GM18505 (cell line): Measurements from ENCODE around the gene SRSF3.
"Not testable (repeated sequence)": the region's sequence is repeated elsewhere in the genome, so short reads cannot be mapped to it uniquely, and the experiment has no call there.

Experiments
- ATAC-seq: cut with Tn5 transposase; IDR thresholded peaks from one replicate; pipeline ENCODE4 v1.9.1; 2021; ENCODE audit not compliant: unreplicated experiment
- POLR2A ChIP-seq: IDR thresholded peaks from 4 replicates; pipeline ENCODE4 v1.6.1; 2011; ENCODE audit warnings: borderline replicate concordance; ENCODE audit not compliant: insufficient read depth, insufficient read length; ENCODE audit errors: extremely low read depth

Gene SRSF3

DNA sequence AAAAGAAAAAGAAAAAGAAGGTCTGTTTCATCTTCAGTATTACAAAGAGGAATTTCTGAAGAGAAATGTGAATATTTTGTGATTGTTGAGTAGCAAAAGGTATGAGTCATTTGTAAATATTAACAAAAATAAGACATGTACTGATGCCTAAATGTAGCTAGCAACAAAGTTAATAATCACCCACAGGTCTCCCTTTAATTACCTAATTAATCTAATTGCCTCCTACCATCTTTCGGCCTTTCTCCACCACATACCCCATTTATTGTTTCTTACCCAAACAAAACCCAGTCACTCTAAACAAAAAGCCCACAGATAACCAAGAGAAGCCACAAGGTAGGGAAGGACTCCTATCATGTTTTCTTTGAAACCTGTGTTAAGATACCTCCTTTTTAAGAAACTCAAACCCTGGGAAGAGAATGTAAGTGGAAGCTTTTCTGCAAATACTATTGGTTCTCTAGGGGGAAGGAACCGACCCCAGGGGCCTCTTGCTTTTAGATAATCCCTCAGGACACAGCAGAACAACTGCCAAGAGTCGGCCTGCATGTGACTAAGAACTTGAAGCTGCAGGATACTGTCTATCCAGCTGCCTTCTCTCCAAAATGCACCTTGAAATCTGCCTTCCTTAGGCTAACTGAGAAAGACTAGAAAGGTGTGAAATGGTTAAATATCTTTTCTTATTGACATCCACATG, 30.8 kb upstream of the SRSF3 start:
- no peak for TF ChIP-seq POLR2A
- no peak for ATAC-seq

DNA sequence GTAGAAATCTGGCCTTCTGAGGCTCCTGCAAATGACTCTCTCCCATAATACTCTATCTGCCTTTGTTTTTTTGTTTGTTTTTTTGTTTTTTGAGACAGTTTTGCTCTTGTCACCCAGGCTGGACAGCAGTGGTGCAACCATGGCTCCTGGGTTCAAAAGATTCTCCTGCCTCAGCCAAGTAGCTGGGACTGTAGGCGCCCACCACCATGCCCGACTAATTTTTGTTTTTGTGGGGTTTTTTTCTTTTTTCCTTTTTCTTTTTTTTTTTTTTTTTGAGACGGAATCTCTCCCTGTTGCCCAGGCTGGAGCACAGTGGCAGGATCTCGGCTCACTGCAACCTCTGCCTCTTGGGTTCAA, 30.3 kb upstream of the SRSF3 start:
- no peak for ATAC-seq
- TF ChIP-seq POLR2A, result no peak

GRCh38 chr6:36566418-36566905, 27.7 kb upstream of the SRSF3 start:
- no peak for TF ChIP-seq POLR2A
- no peak for ATAC-seq

DNA sequence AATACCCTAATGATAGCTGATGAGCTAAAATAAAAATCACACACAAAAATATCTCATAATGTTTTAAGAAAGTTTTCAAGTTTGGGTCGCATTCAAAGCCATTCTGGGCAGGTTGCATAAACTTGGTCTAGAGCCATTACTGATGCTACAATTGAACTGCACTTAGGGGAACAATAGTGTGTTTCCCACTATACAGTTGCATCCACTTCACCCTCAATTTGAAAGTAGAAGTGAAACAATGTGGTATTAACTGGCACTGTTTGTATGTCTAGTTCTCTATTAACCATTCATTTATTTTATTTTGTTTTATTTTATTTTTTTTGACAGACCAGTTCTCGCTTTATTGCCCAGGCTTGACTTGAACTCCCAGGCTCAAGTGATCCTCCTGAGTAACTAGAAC, 23.9 kb upstream of the SRSF3 start:
- ATAC-seq, result no peak
- no peak for TF ChIP-seq POLR2A

DNA sequence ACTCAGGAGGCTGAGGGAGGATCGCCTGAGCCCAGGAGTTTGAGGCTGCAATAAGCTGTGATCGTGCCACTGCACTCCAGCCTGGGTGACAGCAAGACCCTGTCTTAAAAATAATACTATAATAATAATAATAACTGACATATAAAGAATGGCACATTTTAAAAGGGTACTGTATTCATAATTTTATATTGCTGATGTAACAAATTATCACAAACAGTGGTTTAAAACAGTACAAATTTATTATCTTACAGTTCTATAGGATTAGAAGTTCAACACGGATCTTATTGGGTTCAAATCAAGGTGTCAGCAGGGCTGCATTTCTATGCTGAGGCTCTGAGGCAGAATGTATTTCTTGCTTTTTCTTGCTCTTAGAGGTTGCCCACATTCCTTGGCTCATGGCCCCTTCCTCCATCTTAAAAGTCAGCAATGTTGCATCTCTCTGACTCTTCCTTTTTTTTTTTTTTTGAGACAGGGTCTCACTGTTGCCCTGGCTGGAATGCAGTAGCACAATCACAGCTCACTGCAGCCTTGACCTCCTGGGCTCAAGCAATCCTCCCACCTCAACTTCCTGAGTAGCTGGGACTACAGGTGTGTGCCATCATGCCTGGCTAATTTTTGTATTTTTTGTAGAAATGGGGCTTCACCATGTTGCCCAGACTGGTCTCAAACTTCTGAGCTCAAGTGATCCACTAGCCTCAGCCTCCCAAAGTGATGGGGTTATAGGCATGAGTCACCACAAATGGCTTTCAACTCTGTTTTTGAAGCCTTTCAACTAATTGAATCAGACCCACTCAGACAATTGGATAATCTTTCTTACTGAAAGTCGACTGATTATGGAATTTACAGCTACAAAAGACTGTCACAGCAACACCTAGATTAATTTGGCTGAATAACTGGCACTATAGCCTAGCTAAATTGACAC, 22.8 kb upstream of the SRSF3 start:
- no peak for ATAC-seq
- no peak for TF ChIP-seq POLR2A

GRCh38 chr6:36572353-36573311, 21.5 kb upstream of the SRSF3 start:
- not testable (repeated sequence) for ATAC-seq

GRCh38 chr6:36574679-36575078, 19.5 kb upstream of the SRSF3 start:
- TF ChIP-seq POLR2A, result no peak
- ATAC-seq, result no peak

DNA sequence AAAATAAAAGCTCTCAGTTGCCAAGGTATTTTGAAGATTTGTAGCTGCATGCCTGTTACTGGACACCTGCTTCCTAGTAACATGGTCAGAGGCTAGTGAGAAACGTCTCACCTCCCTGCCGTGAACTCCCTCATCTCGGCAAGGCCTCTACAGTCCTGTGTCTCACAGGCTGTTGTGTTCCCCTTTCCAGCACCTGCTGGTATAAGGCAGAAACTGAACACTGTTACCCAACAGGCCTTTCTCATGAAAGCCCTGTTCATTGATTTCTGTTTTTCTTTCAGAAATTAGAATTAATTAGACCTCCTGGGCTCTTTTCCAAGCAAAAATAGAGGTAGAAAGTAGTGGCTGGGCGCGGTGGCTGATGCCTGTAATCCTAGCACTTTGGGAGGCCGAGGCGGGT, 17.6 kb upstream of the SRSF3 start:
- ATAC-seq, result no peak
- no peak for TF ChIP-seq POLR2A

GRCh38 chr6:36577301-36577700, 16.9 kb upstream of the SRSF3 start:
- ATAC-seq, result no peak
- TF ChIP-seq POLR2A, result no peak

DNA sequence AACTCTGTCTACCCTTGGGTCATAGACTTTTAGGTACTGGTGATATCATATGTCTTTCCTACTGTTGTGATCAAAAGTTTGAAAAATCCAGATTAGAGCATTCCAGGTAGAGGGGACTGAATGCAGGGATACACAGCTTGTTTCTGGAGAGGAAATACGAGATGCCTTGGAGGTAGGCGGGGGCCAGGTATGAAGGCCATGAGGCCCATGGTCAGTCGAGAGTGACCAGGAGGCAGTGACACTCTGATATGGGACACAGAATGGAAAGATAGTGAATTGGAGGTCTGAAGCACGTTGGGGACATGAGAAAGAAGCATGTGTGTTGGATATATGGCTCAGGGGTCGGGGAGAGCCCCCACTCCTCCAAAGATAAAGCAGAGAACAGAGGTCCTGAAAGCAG, 16.1 kb upstream of the SRSF3 start:
- TF ChIP-seq POLR2A, result no peak
- ATAC-seq, result no peak

GRCh38 chr6:36578431-36578830, 15.7 kb upstream of the SRSF3 start:
- ATAC-seq, result no peak
- no peak for TF ChIP-seq POLR2A

DNA sequence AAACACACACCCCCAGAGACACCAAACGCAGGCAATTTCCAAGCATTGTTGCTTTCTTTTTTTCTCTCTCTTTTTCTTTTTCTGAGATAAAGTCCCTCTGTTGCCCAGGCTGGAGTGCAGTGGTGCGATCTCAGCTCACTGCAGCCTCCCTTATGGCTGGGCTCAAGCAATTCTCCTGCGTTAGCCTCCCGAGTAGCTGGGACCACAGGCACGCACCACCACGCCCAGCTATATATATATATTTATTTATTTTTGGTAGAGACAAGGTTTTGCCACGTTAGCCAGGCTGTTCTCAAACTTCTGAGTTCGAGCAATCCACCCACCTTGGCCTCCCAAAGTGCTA, 14.0 kb upstream of the SRSF3 start:
- no peak for ATAC-seq
- no peak for TF ChIP-seq POLR2A

DNA sequence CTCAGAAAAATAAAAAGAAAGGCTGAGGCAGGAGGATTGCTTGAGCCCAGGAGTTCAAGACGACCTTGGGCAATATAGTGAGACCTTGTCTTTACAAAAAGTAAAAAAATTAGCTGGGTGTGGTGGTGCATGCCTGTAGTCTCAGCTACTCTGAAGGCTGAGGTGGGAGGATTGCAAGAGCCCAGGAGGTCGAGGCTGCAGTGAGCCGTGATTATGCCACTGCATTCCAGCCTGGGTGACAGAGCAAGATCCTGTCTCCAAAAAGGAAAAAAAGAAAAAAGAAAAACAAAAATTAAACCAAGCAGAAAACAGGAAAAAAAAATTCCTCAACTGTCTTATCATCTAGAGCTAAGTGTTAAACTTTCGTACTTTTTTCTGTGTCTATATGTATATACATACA, 12.4 kb upstream of the SRSF3 start:
- no peak for ATAC-seq
- no peak for TF ChIP-seq POLR2A
